ENCODE data around the gene KAZN.

The KAZN gene

DNA sequence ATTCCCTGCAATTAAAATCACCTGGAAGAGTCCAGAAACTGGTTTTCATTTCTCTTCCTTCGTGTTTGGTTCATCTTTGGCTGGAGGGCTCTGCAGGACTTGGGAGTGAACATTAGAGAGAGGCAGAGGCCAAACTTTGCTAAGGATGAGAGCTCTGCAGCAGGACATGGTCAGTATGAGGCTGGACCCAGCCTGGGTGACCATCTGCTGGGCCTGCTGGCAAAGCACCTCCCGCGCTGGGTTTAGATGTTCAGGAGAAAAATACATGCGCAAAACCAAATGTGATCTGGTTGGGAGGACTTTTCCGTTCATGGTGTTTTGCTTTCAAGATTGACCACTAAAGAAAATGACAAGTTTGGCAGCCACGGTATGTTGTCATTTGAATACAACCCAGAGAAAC, 15.9 kb downstream of the KAZN start:
- DNase-seq (ENCODE audit: low read depth): no peak

DNA sequence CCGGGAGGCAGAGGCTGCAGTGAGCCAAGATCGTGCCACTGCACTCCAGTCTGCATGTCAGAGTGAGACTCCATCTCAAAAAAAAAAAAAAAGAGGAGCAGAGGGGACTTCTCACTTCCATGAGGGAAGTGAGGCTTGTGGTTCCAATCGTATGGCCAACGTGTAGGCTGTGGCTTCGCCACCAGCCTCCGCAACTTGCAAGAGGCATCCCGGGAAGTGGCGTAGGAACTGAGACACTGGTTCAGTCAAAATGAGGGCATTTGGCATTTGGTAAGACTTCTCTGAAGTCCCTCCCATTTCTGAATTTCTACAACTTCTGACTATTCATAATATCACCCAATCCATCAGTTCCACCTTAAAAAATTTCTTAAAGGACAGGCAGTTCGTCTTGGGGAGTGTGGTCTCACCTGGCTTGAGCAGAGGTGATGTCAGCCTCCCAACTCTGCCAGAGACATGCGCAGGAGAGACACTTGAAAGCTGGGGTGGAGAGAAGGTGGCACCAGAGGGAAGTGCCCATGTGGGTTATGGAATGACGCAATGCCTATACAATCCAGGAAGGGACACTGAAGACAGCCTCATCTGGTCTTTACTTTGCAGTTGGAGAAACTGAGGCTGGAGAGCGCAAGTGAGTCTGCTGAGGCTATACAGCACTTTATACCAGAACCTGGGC, 17.2 kb downstream of the KAZN start:
- DNase-seq (ENCODE audit: low read depth): no peak

DNA sequence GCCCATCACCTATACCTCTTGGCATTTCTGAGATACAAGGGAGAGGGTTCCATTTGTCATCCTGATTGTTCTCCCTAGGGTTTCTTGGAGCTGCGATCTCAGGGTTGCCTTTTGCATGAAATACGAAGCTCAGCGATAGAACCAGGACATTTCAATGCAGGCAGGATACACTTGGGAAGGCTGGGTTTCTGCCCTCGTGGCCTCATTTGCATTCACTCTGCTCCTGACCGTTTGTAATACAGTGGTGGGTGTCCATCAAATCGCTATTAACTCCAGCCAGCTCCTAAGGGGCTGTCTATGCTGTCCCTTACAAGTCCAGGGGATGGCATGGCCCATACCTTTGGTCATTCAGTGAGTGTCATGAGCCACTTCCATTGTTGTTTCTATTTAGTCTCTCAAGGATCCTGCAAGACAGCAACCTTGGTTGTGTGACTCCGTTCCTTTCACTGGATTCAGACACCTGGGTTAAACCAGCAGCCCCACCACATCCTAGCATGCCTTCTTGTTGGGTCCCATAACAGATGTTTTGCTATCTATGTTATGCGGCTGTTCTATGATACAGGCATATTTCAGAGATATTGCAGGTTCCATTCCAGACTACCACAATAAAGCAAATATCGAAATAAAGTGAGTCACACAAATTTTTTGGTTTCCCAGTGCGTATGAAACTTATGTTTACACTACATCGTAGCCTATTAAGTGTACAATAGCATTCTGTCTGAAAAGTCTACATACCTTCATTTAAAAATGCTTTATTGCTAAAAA, 18.3 kb downstream of the KAZN start:
- DNase-seq (ENCODE audit: low read depth): no peak

DNA sequence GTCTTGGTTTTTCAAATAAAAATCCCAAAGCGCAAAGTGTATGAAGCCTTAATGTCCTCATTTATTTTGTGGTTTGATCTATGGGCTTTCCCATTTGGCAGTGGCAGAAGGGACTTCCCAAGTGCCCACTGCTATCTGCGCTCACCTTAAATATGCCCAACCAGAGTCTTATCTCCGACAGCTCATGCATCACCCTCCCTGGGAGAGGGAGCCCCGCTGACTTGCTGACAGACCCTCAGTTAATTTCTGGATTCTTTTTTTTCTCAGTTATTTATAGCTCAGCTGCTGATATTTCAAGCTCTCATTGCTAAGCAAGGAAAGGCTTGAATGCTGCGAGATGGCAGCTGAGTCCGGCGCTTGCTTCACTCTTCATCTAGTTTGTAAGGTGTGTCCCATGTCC, 19.3 kb downstream of the KAZN start:
- DNase-seq (ENCODE audit: low read depth): no peak

- DNase-seq (ENCODE audit: low read depth): no peak
These were observed 22.5 kb downstream of the KAZN start for GRCh38 chr1:14620941-14621340.

- no peak for DNase-seq (ENCODE audit: low read depth)
These were observed 24.6 kb downstream of the KAZN start for GRCh38 chr1:14623090-14623489.

- DNase-seq (ENCODE audit: low read depth): no peak
These were observed 26.5 kb downstream of the KAZN start for GRCh38 chr1:14624941-14625340.

GRCh38 chr1:14625572-14625971, 27.1 kb downstream of the KAZN start:
- DNase-seq (ENCODE audit: low read depth): no peak

DNA sequence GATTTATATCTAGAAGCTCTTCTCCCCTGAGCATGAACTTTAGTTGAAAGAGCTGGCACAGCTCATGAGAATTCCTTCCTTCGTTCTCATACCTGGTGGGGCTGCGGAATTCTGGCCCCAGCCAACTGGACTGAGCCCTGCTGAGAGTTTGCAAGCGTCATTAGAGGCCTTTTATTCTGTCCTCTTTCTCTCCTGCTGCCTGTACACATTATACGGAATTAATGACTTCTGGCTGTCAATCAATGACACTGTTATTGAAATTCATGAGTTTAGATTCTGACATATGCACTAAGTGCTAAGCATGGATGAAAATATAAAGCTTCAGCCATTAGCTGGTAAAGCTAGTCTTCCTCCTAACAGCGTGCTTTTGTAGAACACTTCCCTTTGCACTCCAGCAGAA, 27.5 kb downstream of the KAZN start:
- DNase-seq (ENCODE audit: low read depth): no peak

- no peak for DNase-seq (ENCODE audit: low read depth)
These were observed 28.6 kb downstream of the KAZN start for GRCh38 chr1:14626869-14627607.

DNA sequence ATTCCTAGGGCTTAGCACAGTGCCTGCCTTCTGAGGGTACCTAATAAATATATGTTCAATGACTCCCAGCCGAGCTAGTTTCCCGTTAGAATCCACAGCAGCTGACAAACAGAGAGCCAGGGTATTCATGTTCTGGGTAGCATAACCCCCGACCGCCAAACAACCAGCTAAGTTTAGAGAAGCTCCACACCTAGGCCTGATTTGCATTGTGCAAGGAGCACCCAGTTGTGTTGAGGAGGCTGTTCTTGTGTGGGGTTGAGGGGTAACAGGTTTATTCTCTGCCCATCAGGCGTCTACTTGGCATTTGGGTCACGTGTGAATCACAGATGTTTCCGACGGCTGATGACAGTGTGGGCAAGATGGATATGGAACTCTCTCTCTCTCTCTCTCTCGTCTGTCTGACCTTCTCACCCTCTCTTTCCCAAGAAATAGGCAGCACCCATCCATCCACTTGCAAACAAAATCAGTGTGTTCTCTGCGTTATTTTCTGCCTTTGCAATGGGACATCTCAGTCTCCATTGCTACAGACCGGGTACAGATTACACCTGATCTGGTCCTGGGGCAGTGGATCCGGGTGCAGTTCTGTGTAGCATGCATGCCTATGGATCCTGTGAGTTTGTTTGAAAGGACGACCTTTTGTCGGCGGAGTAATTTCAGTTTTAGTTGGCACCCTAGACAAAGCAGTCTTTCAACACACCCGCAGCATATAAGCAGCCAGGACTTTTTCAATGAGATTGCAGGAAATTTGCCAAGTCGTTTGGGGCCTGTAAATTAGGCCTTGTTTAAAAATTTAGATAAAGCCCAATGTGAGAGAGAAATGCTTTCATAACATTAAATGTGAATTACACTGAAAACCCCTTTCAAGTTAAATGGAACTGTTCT, 29.4 kb downstream of the KAZN start:
- no peak for DNase-seq (ENCODE audit: low read depth)

- DNase-seq (ENCODE audit: low read depth): no peak
These were observed 31.0 kb downstream of the KAZN start for GRCh38 chr1:14629363-14630014.

DNA sequence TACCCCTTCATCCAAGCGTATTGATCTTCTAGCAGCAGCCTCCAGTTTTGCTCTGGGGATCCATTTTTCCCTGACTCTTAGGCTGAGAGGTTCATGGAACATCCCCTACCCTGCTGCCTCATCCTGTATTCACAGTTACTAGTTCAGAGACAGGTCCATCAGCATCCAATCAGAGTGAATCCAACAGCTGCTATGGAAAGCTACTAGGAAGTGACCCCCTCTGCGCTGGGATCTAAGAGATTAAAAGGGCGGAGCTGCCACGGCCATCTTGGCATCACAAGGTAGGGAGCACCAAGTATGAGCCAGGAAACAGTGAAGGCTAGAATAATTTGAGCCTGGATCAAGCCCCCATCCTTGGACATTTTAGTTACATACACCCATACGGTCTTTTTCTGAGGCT, 32.5 kb downstream of the KAZN start:
- DNase-seq (ENCODE audit: low read depth): no peak

GRCh38 chr1:14631421-14631820, 32.9 kb downstream of the KAZN start:
- no peak for DNase-seq (ENCODE audit: low read depth)

- no peak for DNase-seq (ENCODE audit: low read depth)
These were observed 36.0 kb downstream of the KAZN start for GRCh38 chr1:14634486-14634885.

GRCh38 chr1:14635421-14635820, 36.9 kb downstream of the KAZN start:
- no peak for DNase-seq (ENCODE audit: low read depth)

DNA sequence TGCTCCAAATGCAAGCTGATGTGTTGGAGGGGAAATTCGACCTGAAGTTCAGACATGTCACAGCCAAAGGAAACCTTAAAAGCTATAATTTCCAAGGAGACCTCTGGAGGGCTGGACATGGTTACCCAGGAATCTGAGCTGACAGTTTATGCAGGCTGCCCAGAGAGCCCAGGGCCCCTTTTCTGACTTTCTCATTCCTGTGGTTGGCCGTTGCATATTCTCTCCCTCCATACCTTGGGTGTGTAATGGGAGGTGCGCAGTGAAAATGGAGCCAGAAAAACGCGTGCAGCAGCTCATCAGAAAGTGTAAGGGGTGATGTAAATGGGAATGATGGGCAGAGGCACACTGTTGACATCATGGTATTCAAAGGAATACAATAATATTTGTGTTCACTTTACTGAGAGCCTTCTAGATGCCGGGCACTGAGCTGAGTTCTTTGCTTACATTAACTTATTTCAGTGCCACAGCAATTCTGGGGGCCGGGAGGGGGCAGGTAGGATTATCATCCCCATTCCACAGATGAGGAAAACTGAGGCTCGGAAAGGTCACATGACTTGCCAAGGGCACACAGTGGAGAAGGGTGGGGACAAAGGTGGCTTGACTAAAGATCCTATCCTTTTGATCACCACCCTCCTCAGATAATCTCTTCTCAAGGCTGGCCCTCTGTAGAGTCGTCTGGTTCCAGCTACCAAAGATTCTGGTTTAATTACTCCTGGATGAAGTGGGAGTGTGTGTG, 38.6 kb downstream of the KAZN start:
- DNase-seq (ENCODE audit: low read depth): no peak

DNA sequence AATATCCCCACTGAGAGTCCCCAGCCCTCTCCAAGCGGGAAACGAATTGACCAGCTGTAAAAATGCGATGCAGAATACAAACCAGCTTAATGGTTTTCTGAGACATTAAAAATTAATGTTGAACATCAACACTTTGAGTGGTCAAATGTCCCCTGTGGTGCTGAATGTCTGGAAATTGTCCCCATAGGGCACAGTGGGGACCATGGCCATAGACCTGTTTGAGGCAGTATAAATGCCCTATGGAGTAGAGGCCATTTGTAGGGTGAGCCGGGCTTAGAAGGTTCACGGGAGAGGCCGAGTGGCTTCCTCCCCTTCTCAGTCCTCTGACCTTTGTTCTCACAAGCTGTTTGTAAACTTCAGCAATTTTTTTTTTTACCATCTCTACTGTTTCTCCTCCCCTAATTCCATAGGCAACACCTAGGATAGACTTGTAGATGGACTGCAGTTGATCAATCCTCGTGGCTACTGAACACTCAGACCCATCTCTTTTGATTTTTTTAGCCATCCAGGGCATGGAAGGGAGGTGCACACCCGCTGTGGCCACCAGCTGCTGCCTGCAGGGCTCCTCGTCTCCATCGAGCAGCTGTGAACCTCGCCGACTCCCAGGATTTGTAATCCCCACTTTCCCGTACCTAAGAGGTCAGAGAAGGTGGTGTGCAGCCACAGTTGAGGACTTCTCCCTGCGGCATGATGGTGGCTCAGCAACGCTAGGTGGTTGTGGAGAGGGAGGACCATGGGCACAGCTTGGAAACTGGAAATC, 41.0 kb downstream of the KAZN start:
- DNase-seq (ENCODE audit: low read depth): no peak

DNA sequence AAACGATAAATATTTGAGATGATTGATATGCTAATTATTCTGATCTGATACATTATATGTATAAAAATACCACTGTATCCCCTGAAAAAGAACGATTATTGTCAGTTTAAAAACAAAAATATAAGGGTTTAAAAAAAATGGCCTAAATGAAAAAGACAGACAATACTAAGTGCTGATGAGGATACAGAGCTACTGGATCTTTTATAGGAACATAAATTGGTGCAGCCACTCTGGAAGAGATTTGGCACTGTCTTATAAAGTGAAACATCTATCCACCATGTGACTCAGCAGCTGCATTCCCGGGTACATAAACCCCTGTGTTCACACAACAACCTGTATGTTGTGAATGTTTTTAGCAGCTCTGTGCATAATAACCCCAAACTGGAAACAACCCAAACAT, 44.2 kb downstream of the KAZN start:
- no peak for DNase-seq (ENCODE audit: low read depth)

- no peak for DNase-seq (ENCODE audit: low read depth)
These were observed 48.5 kb downstream of the KAZN start for GRCh38 chr1:14646973-14647372.
